ENCODE data around the gene RTN4IP1.
"Not testable (repeated sequence)": the region's sequence is repeated elsewhere in the genome, so short reads cannot be mapped to it uniquely, and the experiment has no call there.

RTN4IP1 gene

GRCh38 chr6:106574741-106575458 lies 54.4 kb downstream of the RTN4IP1 start:
- no peak for DNase-seq

- no peak for DNase-seq
Measured at GRCh38 chr6:106572875-106573585, 56.3 kb downstream of the RTN4IP1 start.

GRCh38 chr6:106572436-106572835 lies 56.9 kb downstream of the RTN4IP1 start:
- DNase-seq: no peak

GRCh38 chr6:106569428-106569827 lies 59.9 kb downstream of the RTN4IP1 start:
- no peak for DNase-seq

- no peak for DNase-seq
Measured at GRCh38 chr6:106568530-106568929, 60.8 kb downstream of the RTN4IP1 start.

- DNase-seq: no peak
Measured at GRCh38 chr6:106564476-106564875, 64.8 kb downstream of the RTN4IP1 start.

- DNase-seq: no peak
Measured at GRCh38 chr6:106563614-106564013, 65.7 kb downstream of the RTN4IP1 start.

GRCh38 chr6:106561686-106562405 lies 67.5 kb downstream of the RTN4IP1 start:
- DNase-seq: no peak

- no peak for DNase-seq
Measured at GRCh38 chr6:106560996-106561685, 68.2 kb downstream of the RTN4IP1 start.

- not testable (repeated sequence) for DNase-seq
Measured at GRCh38 chr6:106559659-106560058, 69.6 kb downstream of the RTN4IP1 start.

GRCh38 chr6:106558364-106558763 lies 70.9 kb downstream of the RTN4IP1 start:
- no peak for DNase-seq

GRCh38 chr6:106557837-106558236 lies 71.5 kb downstream of the RTN4IP1 start:
- DNase-seq: no peak

- no peak for DNase-seq
Measured at GRCh38 chr6:106556368-106556960, 72.8 kb downstream of the RTN4IP1 start.

- DNase-seq: no peak
Measured at GRCh38 chr6:106555767-106556166, 73.5 kb downstream of the RTN4IP1 start.

- DNase-seq: no peak
Measured at GRCh38 chr6:106553440-106553839, 75.9 kb downstream of the RTN4IP1 start.

- no peak for DNase-seq
Measured at GRCh38 chr6:106551155-106551554, 78.1 kb downstream of the RTN4IP1 start.

GRCh38 chr6:106549521-106549920 lies 79.8 kb downstream of the RTN4IP1 start:
- no peak for DNase-seq

GRCh38 chr6:106548926-106549455 lies 80.3 kb downstream of the RTN4IP1 start:
- not testable (repeated sequence) for DNase-seq

GRCh38 chr6:106547601-106548453 lies 81.5 kb downstream of the RTN4IP1 start:
- no peak for DNase-seq

- peak; percentile 6 for DNase-seq
Measured at GRCh38 chr6:106546691-106547414, 82.4 kb downstream of the RTN4IP1 start.

- DNase-seq: no peak
Measured at GRCh38 chr6:106546261-106546690, 83.0 kb downstream of the RTN4IP1 start.

All from NCI-H1105 (cell line).